Breast epithelium (tissue), 4 donors: ENCODE data around the gene HENMT1. TPM values are rescaled to one million over a fixed set of nuclear protein-coding genes. Genes with fewer than 3 reads are reported as not detected.

Source experiments
- DNase-seq, 2 donors: peaks; one replicate each; pipeline ENCODE4 v3.0.0-alpha.2; 2019; ENCODE audit warnings: low spot score in 2 of 2
- H3K27ac ChIP-seq, 2 donors: fragments of 200-600 bp; sonication (generic) in 1 of 2; one replicate each; pipeline ENCODE4 v1.5.1; 2016 to 2019; ENCODE audit warnings: mild to moderate bottlenecking in 1 of 2
- H3K27me3 ChIP-seq, 2 donors: fragments of 200-600 bp; sonication (generic) in 1 of 2; one replicate each; pipeline versions ENCODE4 v1.5.1 to v1.6.0; 2017 to 2019; ENCODE audit warnings: control low read depth in 1 of 2, mild to moderate bottlenecking in 1 of 2
- H3K36me3 ChIP-seq: fragments of 200-600 bp; one replicate; pipeline ENCODE4 v1.5.1; 2019
- H3K4me1 ChIP-seq, 2 donors: fragments of 200-600 bp; sonication (generic); one replicate each; pipeline ENCODE4 v1.5.1; 2016 to 2019; ENCODE audit warnings: control low read depth in 1 of 2
- H3K4me3 ChIP-seq, 3 donors: fragments of 200-600 bp; sonication (generic); 1 replicate in 2 of 3; 2 replicates in 1 of 3; pipeline ENCODE4 v1.5.1; 2016 to 2019; ENCODE audit warnings: mild to moderate bottlenecking in 3 of 3, moderate library complexity in 2 of 3
- H3K9me3 ChIP-seq, 2 donors: fragments of 200-600 bp; sonication (generic) in 1 of 2; one replicate each; pipeline ENCODE4 v1.5.1; 2016 to 2019; ENCODE audit warnings: control low read depth in 1 of 2
- CTCF ChIP-seq, 3 donors: fragments of 450-650 bp; IDR thresholded peaks; one replicate each; pipeline ENCODE4 v1.5.1; 2016 to 2017; ENCODE audit warnings: antibody characterized with exemption in 3 of 3, mild to moderate bottlenecking in 3 of 3, moderate library complexity in 3 of 3
- POLR2A ChIP-seq: fragments of 450-650 bp; IDR thresholded peaks from one replicate; pipeline ENCODE4 v1.6.1; 2016; ENCODE audit warnings: antibody characterized with exemption, mild to moderate bottlenecking, moderate library complexity
- POLR2AphosphoS5 ChIP-seq, 3 donors: sonication (generic); formaldehyde crosslinking; IDR thresholded peaks; one replicate each; pipeline ENCODE4 v1.6.1; 2017; ENCODE audit warnings: antibody characterized with exemption in 3 of 3
- intact Hi-C: fragments of 100-400 bp; cut with DNase I; formaldehyde crosslinking; loops from one replicate; pipeline ENCODE4 v1.15.1; 2023; ENCODE audit warnings: low total_unique reads
- total RNA-seq, 3 donors: library from RNA; depleted of rRNA; stranded (reverse); fragments of >200 nt; gene quantifications; one replicate each; pipeline ENCODE4 v1.1.0, GENCODE V29; 2016

HENMT1 gene
- total RNA-seq, 3 donors from 2014 or later, result 5.2 to 6.9 (median 6.6) TPM

DNA sequence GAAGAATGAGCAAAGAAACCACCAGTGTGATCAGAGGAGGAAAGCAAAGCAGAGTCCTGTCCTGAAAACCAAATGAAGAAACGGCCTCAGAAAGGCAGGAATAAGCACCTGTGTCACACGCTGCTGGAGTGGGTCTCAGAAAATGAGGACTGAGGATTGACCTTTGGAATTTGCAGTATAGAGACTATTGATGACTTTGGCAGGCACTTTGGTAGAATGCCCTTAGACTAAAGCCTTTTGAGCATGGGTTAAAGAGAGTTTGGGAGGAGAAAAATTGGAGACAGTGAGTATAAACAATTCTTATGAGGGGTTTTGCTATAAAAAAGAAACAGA, 43.2 kb downstream of the HENMT1 start:
- no peak overlapping the region for H3K4me3 ChIP-seq
- TF ChIP-seq POLR2AphosphoS5 (IDR thresholded peaks at IDR 0.05) (no peak), CTCF (IDR thresholded peaks at IDR 0.05) (no peak), POLR2A (no peak)
- H3K4me1 ChIP-seq, result no peaks in the 10 kb centered on the region
- intact Hi-C loops, result no loop called here
- H3K27ac ChIP-seq, result no peak overlapping the region
- H3K36me3 ChIP-seq, result no peaks in the 10 kb centered on the region
- H3K9me3 ChIP-seq, result no peaks in the 10 kb centered on the region
- no peaks in the 10 kb centered on the region for H3K27me3 ChIP-seq
- DNase-seq, result no peak

DNA sequence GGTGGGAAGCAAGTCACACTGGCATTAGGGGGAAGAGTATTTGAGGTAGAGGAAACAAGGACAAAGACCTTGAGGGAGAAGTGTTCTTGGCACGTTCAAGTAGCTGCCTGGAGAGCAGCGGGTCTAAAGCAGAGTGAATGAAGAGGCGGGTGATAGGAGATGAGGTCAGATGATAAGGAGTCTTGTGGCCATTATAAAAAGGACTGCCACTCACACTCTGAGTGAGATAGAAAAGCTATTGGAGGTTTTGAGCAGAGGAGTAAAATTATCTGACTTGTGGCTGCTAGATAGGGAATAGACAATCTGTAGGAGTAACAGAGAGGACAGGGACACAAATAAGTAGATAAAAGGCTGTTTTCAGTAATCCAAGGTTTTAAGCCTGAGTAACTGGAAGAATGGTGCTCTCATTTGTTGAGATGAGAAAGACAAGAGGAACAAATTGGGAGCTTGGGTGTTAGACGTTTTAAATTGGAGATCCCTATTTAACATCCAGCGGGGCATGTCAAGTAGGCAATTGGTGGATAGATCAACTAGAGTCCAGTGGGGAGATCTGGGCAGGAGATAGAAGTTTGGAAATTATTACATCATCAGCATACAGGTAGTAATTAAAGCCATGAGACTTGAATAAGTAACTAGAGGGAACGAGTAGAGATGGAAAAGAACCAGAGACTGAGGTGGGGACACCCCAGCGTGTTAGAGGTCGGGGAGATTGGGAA, 43.7 kb downstream of the HENMT1 start:
- intact Hi-C loops, result no loop called here
- no peak for TF ChIP-seq CTCF (IDR thresholded peaks at IDR 0.05)
- no peak for TF ChIP-seq POLR2AphosphoS5 (IDR thresholded peaks at IDR 0.05)
- no peak for TF ChIP-seq POLR2A
- DNase-seq, result no peak
- Histone ChIP-seq H3K27me3 (no peaks in the 10 kb centered on the region), H3K27ac (no peak overlapping the region), H3K36me3 (no peaks in the 10 kb centered on the region), H3K4me3 (no peak overlapping the region), H3K9me3 (no peaks in the 10 kb centered on the region), H3K4me1 (no peaks in the 10 kb centered on the region)

GRCh38 chr1:108615544-108615943, 45.3 kb downstream of the HENMT1 start:
- TF ChIP-seq CTCF (IDR thresholded peaks at IDR 0.05) (no peak), POLR2AphosphoS5 (IDR thresholded peaks at IDR 0.05) (no peak), POLR2A (no peak)
- H3K4me3 ChIP-seq, result no peak overlapping the region
- no peaks in the 10 kb centered on the region for H3K27me3 ChIP-seq
- H3K4me1 ChIP-seq, result no peaks in the 10 kb centered on the region
- no peak for DNase-seq
- no peaks in the 10 kb centered on the region for H3K36me3 ChIP-seq
- intact Hi-C loops, result no loop called here
- H3K9me3 ChIP-seq, result no peaks in the 10 kb centered on the region
- H3K27ac ChIP-seq, result no peak overlapping the region

DNA sequence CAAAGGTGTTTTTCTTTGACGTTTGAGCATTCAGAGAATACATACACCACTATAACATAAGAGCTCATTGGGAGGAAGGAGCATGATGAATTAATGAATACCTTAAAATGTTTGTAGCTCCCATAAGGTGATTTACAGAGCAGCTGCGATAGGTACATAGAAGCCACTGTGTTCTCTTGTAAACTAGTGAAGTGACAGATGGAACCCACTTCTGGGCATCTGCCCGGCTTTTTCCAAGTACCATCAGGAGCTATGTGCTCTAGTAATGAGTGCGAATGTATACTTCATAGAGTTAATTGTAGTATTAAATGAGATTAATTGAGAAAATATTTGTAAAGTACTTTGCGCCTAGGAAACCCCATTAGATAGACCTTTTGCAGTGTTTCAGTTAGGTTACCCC, 48.4 kb downstream of the HENMT1 start:
- Histone ChIP-seq H3K27me3 (no peaks in the 10 kb centered on the region), H3K4me3 (no peak overlapping the region), H3K9me3 (no peaks in the 10 kb centered on the region), H3K4me1 (peaks cover 0 to 8% of the 10 kb centered on the region in 2 donors), H3K36me3 (no peaks in the 10 kb centered on the region), H3K27ac (no peak overlapping the region)
- TF ChIP-seq CTCF (IDR thresholded peaks at IDR 0.05), result no peak
- no peak for TF ChIP-seq POLR2AphosphoS5 (IDR thresholded peaks at IDR 0.05)
- TF ChIP-seq POLR2A, result no peak
- no peak for DNase-seq
- intact Hi-C loops, result no loop called here

GRCh38 chr1:108611984-108612383, 48.9 kb downstream of the HENMT1 start:
- DNase-seq, result no peak
- H3K27me3 ChIP-seq, result no peaks in the 10 kb centered on the region
- intact Hi-C loops, result no loop called here
- TF ChIP-seq POLR2AphosphoS5 (IDR thresholded peaks at IDR 0.05) (no peak), CTCF (IDR thresholded peaks at IDR 0.05) (no peak), POLR2A (no peak)
- no peak overlapping the region for H3K4me3 ChIP-seq
- no peaks in the 10 kb centered on the region for H3K9me3 ChIP-seq
- H3K36me3 ChIP-seq, result no peaks in the 10 kb centered on the region
- H3K27ac ChIP-seq, result no peak overlapping the region
- H3K4me1 ChIP-seq, result peaks cover 0 to 8% of the 10 kb centered on the region in 2 donors
